Thymus (tissue), 11 donors: ENCODE measurements around the gene LIPA. TPM values are rescaled to one million over a fixed set of nuclear protein-coding genes. Genes with fewer than 3 reads are reported as not detected.
A peak's percentile ranks its signal among the peaks of the same experiment; 100 is the strongest.

Source experiments
- DNase-seq, 9 donors: peaks; one replicate each; pipeline ENCODE4 v3.0.0-alpha.2; 2013; ENCODE audit warnings: low spot score in 9 of 9, low read depth in 6 of 9, missing footprints in 1 of 9
- H3K27ac ChIP-seq, 2 donors: one replicate each; pipeline ENCODE4 v1.5.1; 2013; ENCODE audit warnings: control low read depth in 1 of 2, low read depth in 1 of 2, low read length in 1 of 2, mild to moderate bottlenecking in 1 of 2, moderate library complexity in 1 of 2
- H3K27me3 ChIP-seq, 2 donors: one replicate each; pipeline ENCODE4 v1.5.1; 2013; ENCODE audit warnings: low read length in 1 of 2; ENCODE audit not compliant: control insufficient read depth in 2 of 2, insufficient read depth in 1 of 2
- H3K36me3 ChIP-seq, 2 donors: one replicate each; pipeline ENCODE4 v1.5.1; 2013; ENCODE audit warnings: low read length in 1 of 2, mild to moderate bottlenecking in 1 of 2, moderate library complexity in 1 of 2; ENCODE audit not compliant: control insufficient read depth in 2 of 2, insufficient read depth in 2 of 2
- H3K4me1 ChIP-seq, 2 donors: one replicate each; pipeline ENCODE4 v1.5.1; 2013; ENCODE audit warnings: low read length in 2 of 2; ENCODE audit not compliant: control insufficient read depth in 2 of 2, insufficient read depth in 2 of 2
- H3K4me3 ChIP-seq, 2 donors: one replicate each; pipeline ENCODE4 v1.5.1; 2013; ENCODE audit warnings: low read length in 2 of 2, control low read depth in 1 of 2, mild to moderate bottlenecking in 1 of 2
- H3K9me3 ChIP-seq, 2 donors: one replicate each; pipeline ENCODE4 v1.5.1; 2013; ENCODE audit warnings: low read length in 1 of 2, mild to moderate bottlenecking in 1 of 2; ENCODE audit not compliant: control insufficient read depth in 2 of 2, insufficient read depth in 1 of 2
- WGBS: extraction: QIAGEN DNeasy Blood & Tissue Kit; methylation state at CpG from one replicate; pipeline ENCODE4 v1.1.7; 2013; 5-methylcytosine and 5-hydroxymethylcytosine counted together
- polyA plus RNA-seq: library from polyadenylated mRNA; stranded (reverse); fragments of 200-250 nt; gene quantifications from one replicate; pipeline ENCODE4 v1.2.3, GENCODE V29; 2013
- total RNA-seq: library from RNA; stranded (reverse); fragments of 120-200 nt; gene quantifications from one replicate; pipeline ENCODE4 v1.2.4, GENCODE V29; 2013
- donor health status: healthy.

LIPA gene
- total and polyA plus RNA-seq, 2 donors: 45.9 to 62.3 TPM

DNA sequence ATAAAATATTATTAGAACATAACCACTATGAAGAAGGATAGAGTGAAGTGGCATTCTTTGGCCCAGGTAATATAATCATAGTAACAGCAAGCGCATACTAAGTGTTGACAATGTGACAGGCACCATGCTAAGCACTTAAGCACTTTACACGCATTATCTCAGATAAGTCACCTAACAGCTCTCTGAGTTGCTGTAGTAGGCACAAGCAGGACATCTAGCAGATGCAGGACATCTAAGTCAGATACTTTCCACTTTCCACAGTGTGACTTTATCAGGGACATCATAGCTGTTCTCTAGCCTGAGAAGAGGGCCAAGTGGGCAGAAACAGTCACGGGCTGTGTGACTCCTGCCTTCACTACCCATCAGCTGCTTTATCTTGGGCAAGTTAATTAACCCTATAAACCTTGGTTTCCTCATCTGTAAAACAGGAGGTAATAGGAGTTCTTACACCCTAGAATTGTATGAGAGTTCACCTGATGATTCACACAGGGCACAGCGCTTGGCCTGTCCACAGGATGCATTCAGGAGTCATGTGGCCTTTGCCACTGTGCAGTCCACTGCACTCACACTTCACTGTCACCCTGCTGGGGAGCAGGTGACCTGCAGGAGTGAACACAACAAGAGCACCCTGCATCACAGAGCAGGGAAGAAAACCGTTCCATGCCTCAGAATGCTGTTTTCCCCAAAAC lies 12.5 kb downstream of the LIPA start:
- WGBS: 85% methylated on average over 5 of the region's 5 CpGs
- H3K4me3 ChIP-seq: no peak overlapping the region
- H3K9me3 ChIP-seq: no peaks in the 10 kb centered on the region
- peaks cover 0 to 3% of the 10 kb centered on the region in 2 donors for H3K36me3 ChIP-seq
- H3K4me1 ChIP-seq: peaks cover 0 to 3% of the 10 kb centered on the region in 2 donors
- no peaks in the 10 kb centered on the region for H3K27me3 ChIP-seq
- no peak for DNase-seq
- H3K27ac ChIP-seq: no peak overlapping the region

DNA sequence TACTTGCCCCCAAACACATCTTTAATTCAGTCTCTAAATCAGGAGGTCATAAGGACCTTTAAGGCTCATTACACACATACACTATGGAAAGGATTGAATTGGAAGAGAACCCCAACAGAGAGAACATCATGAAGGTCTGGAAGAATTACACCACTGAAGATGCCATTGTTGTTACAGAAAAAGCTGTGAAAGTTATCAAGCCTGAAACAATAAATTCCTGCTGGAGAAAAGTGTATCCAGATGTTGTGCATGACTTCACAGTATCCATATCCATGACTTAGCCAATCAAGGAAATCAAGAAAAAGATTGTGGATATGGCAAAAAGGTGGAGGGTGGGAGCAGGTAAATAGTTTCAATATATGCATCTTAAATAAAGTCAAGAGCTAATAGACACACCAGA lies 13.7 kb downstream of the LIPA start:
- no peak for DNase-seq
- peaks cover 0 to 3% of the 10 kb centered on the region in 2 donors for H3K36me3 ChIP-seq
- H3K4me1 ChIP-seq: peaks cover 0 to 3% of the 10 kb centered on the region in 2 donors
- no peak overlapping the region for H3K4me3 ChIP-seq
- no peaks in the 10 kb centered on the region for H3K27me3 ChIP-seq
- H3K9me3 ChIP-seq: no peaks in the 10 kb centered on the region
- H3K27ac ChIP-seq: no peak overlapping the region

DNA sequence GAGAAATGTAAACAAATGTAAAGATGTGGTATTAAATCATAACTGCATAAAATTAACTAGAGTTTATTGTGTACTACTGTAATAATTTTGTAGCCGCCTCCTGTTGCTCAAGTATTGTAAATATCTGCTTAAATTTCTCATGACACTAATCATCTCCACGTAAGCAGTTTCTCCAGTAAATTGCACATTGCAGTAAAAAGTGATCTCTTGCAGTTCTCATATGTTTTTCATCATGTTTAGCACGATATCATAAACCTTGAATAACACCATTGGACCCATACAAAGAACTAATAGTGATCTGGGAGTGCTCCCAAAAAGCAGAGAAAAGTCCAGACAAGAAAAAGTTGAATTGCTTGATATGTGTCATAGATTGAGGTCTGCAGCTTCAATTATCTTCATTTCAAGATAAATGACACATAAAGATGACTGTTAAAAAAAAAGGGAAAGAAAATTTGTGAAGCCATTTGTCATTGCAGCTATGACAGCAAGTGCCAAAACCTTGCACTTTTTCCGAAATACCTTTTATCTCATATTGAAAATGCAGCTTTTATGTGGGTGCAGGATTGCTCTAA lies 15.3 kb downstream of the LIPA start:
- Histone ChIP-seq H3K36me3 (peaks cover 0 to 3% of the 10 kb centered on the region in 2 donors), H3K4me1 (no peaks in the 10 kb centered on the region), H3K27me3 (no peaks in the 10 kb centered on the region), H3K4me3 (no peak overlapping the region), H3K9me3 (no peaks in the 10 kb centered on the region), H3K27ac (no peak overlapping the region)
- DNase-seq: no peak
- WGBS: 96% methylated on average over 4 of the region's 4 CpGs

DNA sequence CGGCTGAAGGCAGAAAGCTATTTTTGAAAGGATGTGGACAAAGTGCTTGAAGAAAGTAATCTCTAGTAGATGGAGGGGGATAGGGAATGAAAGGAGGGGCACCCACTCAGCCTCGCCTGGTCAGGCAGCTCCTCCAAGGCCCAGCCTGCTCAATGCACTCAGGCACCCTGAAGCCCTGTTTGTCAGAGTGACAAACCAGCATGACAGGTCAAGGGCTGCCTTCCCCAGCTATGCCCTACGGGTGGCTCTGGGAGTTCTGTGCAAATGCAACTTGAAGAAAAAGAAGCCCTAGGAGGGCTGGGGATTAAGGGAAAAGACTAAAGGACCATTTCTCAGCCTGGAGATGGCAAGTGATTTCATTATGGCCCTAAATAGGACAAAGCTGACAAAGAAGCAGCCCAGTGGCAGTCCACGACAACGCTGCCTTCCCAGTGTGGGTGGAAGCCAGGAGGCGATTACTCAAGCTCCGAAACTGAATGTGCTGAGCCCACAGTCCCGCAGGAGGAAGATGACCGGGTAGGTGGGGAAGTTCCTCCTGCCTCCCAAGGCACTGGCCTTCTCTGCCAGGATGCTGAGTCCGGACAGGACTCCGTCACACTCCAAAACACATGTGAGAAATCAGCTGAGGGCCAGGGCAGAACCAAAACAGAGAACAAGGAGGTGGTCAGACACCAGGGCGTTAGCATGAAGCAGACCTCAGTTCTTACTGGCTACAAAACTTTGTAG lies 16.3 kb downstream of the LIPA start:
- Histone ChIP-seq H3K27ac (peak overlapping the region in 1 of 2 donors; percentile 31), H3K4me3 (no peak overlapping the region), H3K4me1 (no peaks in the 10 kb centered on the region), H3K36me3 (peaks cover 0 to 3% of the 10 kb centered on the region in 2 donors), H3K27me3 (no peaks in the 10 kb centered on the region), H3K9me3 (no peaks in the 10 kb centered on the region)
- WGBS: 95% methylated on average over 12 of the region's 12 CpGs
- no peak for DNase-seq

DNA sequence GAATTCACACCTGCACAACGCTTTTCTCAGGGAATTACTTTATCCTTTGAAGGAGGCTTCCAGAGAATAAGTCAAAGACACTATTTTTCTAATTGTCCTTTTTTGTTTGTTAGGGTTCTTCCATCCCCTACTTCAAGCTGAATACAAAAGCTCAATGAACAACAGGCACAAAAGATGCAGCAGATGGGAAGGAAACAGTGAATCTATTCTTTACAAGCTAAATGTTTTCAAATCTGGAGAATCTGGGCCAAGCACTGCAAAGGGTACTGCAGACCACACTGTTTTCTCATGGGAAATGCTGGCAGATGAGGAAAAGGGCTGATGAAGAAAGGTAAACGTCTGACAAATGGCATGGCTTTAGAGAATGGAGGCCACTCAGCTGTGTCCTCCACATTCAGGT lies 18.5 kb downstream of the LIPA start:
- WGBS: 94% methylated on average over 2 of the region's 2 CpGs
- Histone ChIP-seq H3K27me3 (no peaks in the 10 kb centered on the region), H3K4me3 (no peak overlapping the region), H3K36me3 (peaks cover 0 to 3% of the 10 kb centered on the region in 2 donors), H3K4me1 (no peaks in the 10 kb centered on the region), H3K9me3 (no peaks in the 10 kb centered on the region), H3K27ac (no peak overlapping the region)
- no peak for DNase-seq

DNA sequence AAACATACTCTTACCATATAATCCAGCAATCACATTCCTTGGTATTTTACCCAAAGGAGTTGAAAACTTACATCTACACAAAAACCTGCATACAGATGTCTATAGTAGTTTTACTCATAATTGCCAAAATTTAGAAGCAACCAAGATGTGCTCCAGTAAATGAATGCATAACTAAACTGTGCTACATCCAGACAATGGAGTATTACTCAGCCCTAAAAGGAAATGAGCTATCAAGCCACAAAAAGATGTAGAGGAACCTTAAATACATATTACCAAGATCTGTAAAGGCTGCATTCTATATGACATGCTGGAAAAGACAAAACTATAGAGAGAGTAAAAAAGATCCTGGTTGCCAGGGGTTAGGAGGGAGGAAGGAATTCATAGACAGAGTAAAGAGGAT lies 22.6 kb downstream of the LIPA start:
- Histone ChIP-seq H3K27me3 (no peaks in the 10 kb centered on the region), H3K4me1 (no peaks in the 10 kb centered on the region), H3K9me3 (no peaks in the 10 kb centered on the region), H3K27ac (no peak overlapping the region), H3K4me3 (no peak overlapping the region), H3K36me3 (peaks cover 0 to 4% of the 10 kb centered on the region in 2 donors)
- DNase-seq: no peak

DNA sequence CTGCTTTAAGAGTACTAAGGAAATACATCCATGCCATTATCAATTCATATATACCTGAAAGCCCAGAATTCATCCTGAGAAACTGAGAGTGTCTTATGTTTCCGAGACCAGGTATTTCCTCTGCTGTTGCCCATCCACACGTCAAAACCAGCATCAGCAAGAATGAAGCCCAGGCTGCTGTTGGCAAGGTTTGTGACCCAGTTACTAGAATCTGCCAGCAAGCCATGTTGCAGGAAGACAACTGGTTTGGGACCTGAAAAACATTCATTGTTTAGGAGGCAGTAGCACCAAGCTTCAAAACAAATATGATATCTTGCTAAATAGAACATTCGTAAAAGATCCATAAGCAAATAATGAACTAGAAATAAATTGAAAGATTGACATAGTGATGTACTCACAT lies 23.4 kb downstream of the LIPA start:
- H3K27me3 ChIP-seq: no peaks in the 10 kb centered on the region
- H3K4me1 ChIP-seq: no peaks in the 10 kb centered on the region
- H3K4me3 ChIP-seq: no peak overlapping the region
- peaks cover 0 to 4% of the 10 kb centered on the region in 2 donors for H3K36me3 ChIP-seq
- H3K9me3 ChIP-seq: no peaks in the 10 kb centered on the region
- WGBS: 98% methylated on average over 3 of the region's 3 CpGs
- H3K27ac ChIP-seq: no peak overlapping the region
- DNase-seq: no peak

DNA sequence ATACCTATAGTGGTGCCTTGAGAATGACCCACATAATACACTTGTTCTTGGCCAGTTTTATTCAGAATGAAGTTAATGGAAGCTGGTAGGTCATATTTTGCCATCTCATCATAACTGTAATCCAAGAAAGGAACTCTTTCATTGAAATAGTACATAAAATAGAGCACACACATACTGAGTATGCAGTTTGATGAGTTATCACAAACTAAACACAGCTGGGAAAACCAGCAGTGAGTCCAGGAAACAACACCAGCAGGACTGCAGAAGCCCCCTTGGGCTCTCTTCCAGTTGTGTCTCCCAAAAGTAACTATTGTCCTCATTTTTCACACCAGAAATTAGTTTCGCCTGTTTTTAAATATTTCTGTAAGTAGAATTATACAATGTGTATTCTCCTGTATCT lies 24.7 kb downstream of the LIPA start:
- H3K9me3 ChIP-seq: no peaks in the 10 kb centered on the region
- DNase-seq: no peak
- H3K27ac ChIP-seq: no peak overlapping the region
- WGBS: 98% methylated on average over 1 of the region's 1 CpG
- H3K36me3 ChIP-seq: peaks cover 0 to 4% of the 10 kb centered on the region in 2 donors
- H3K4me1 ChIP-seq: no peaks in the 10 kb centered on the region
- H3K27me3 ChIP-seq: no peaks in the 10 kb centered on the region
- H3K4me3 ChIP-seq: no peak overlapping the region

DNA sequence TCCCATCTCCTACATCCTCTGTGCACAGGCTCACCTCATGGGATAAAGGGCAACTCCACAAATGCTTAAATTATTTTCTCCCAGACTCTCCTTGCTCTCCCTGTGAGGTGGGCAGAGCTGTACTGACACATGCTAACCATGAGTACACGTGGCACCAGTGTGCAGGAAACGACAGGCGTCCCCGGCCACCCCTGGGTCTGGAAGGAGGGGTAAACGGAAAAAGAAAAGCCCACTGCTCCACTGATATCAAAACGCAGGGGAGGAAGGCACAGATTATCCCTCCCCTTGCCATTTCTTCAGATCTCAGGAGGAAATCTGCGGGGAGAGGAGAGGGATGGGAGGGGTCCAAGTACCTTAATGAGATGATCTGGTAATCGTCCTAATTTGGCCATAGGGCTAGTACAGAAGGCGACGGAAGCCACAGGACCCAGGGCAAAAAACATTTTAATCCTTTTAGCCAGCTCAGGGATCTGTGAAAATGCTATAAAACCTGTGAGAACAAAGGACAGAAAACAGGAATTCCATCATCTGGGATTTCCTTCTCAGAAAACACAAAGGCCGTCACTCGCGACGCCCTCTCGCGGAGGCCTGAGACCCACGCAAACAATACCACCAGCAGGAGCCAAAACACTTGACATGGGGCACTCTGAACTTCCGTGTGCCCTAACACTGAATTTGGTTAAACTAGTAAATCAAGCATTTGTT lies 26.7 kb downstream of the LIPA start:
- Histone ChIP-seq H3K4me1 (no peaks in the 10 kb centered on the region), H3K27me3 (no peaks in the 10 kb centered on the region), H3K4me3 (peak overlapping the region; percentile 2 to 30), H3K9me3 (no peaks in the 10 kb centered on the region), H3K36me3 (peaks cover 0 to 7% of the 10 kb centered on the region in 2 donors), H3K27ac (no peak overlapping the region)
- DNase-seq: no peak
- 66% methylated on average over 18 of the region's 18 CpGs for WGBS
